GM23338 (cell line): Measurements from ENCODE around the gene FANCL. TPM values are rescaled to one million over a fixed set of nuclear protein-coding genes. Genes with fewer than 3 reads are reported as not detected.
"Not testable (repeated sequence)": the region's sequence is repeated elsewhere in the genome, so short reads cannot be mapped to it uniquely, and the experiment has no call there.

ENCODE experiments used
- ATAC-seq: fragments of 200-7000 bp; cut with Tn5 transposase; 3 replicates; pipeline ENCODE4 v1.9.1; 2020
- DNase-seq: peaks from one replicate; pipeline ENCODE4 v3.0.0-alpha.2; 2015; ENCODE audit warnings: low spot score
- H2AFZ ChIP-seq: fragments of 200-600 bp; sonication (generic); 2 replicates; pipeline ENCODE4 v1.8.0; 2016; ENCODE audit warnings: antibody characterized with exemption, mild to moderate bottlenecking, moderate library complexity
- H3F3A ChIP-seq: fragments of 200-600 bp; sonication (generic); replicated peaks from 2 replicates; pipeline ENCODE4 v1.8.0; 2017; ENCODE audit warnings: antibody characterized with exemption, mixed run types, low read depth
- H3K27ac ChIP-seq: fragments of 200-600 bp; sonication (generic); 2 replicates; pipeline ENCODE4 v1.6.1; 2016; ENCODE audit warnings: low read depth
- H3K27me3 ChIP-seq: fragments of 200-600 bp; sonication (generic); 2 replicates; pipeline ENCODE4 v1.8.0; 2016; ENCODE audit warnings: mild to moderate bottlenecking, mixed run types, moderate library complexity; ENCODE audit not compliant: insufficient read depth
- H3K36me3 ChIP-seq: fragments of 200-600 bp; sonication (generic); 2 replicates; pipeline ENCODE4 v1.8.0; 2016; ENCODE audit warnings: mild to moderate bottlenecking; ENCODE audit not compliant: insufficient read depth
- H3K4me1 ChIP-seq: fragments of 200-600 bp; sonication (generic); 2 replicates; pipeline ENCODE4 v1.8.0; 2016; ENCODE audit warnings: mild to moderate bottlenecking, moderate library complexity; ENCODE audit not compliant: insufficient read depth
- H3K4me2 ChIP-seq: fragments of 200-600 bp; sonication (generic); 2 replicates; pipeline ENCODE4 v1.7.1; 2017; ENCODE audit warnings: mixed run types
- H3K4me3 ChIP-seq: fragments of 200-600 bp; sonication (generic); 2 replicates; pipeline ENCODE4 v1.6.1; 2016; ENCODE audit warnings: mixed run types
- H3K79me2 ChIP-seq: fragments of 200-600 bp; sonication (generic); replicated peaks from 2 replicates; pipeline ENCODE4 v1.8.0; 2017; ENCODE audit warnings: mild to moderate bottlenecking; ENCODE audit not compliant: insufficient read depth
- H3K9me2 ChIP-seq: fragments of 200-600 bp; sonication (generic); 2 replicates; pipeline ENCODE4 v1.8.0; 2017; ENCODE audit not compliant: insufficient read depth
- H4K20me1 ChIP-seq: fragments of 200-600 bp; sonication (generic); replicated peaks from 2 replicates; pipeline ENCODE4 v1.8.0; 2017; ENCODE audit warnings: mild to moderate bottlenecking; ENCODE audit not compliant: insufficient read depth
- H3K27ac Mint-ChIP-seq: 2 replicates; pipeline ENCODE4 v1.8.0; 2020; ENCODE audit warnings: inconsistent platforms, mild to moderate bottlenecking, moderate library complexity, mixed read lengths
- H3K27me3 Mint-ChIP-seq: 3 replicates; pipeline ENCODE4 v1.8.0; 2022; ENCODE audit warnings: low read depth, mild to moderate bottlenecking, moderate library complexity, mixed read lengths, inconsistent platforms; ENCODE audit not compliant: insufficient read depth, poor library complexity
- H3K36me3 Mint-ChIP-seq: 3 replicates; pipeline ENCODE4 v1.8.0; 2021; ENCODE audit warnings: low read depth, mild to moderate bottlenecking, inconsistent platforms, moderate library complexity, mixed read lengths
- H3K4me1 Mint-ChIP-seq: 3 replicates; pipeline ENCODE4 v1.8.0; 2020; ENCODE audit warnings: mild to moderate bottlenecking, inconsistent platforms, mixed read lengths
- H3K4me3 Mint-ChIP-seq: 3 replicates; pipeline ENCODE4 v1.8.0; 2021; ENCODE audit warnings: moderate library complexity, mild to moderate bottlenecking, inconsistent platforms, mixed read lengths
- H3K9me3 Mint-ChIP-seq: 3 replicates; pipeline ENCODE4 v1.8.0; 2020; ENCODE audit warnings: moderate library complexity, mild to moderate bottlenecking, inconsistent platforms, mixed read lengths
- polyA plus RNA-seq: library from polyadenylated mRNA; unstranded; fragments of >200 nt; fragmentation: Nextera tagmentation; extraction: Ambion mirVana; gene quantifications from 2 replicates; pipeline ENCODE4 v1.2.1, GENCODE V29; 2016
- total RNA-seq: library from RNA; depleted of rRNA; stranded (reverse); fragments of >200 nt; shearing (Covaris generic); gene quantifications from 2 replicates; pipeline ENCODE4 v1.2.3, GENCODE V29; 2014

The FANCL gene
- total and polyA plus RNA-seq, 2 experiments from 2014 or later: 90.4 to 97.8 TPM

GRCh38 chr2:58171831-58172230 is 69.3 kb downstream of the FANCL start:
- Histone ChIP-seq H3K79me2 (peaks cover 37% of the 10 kb centered on the region), H3K4me1 (0 out of 2 replicates have a peak, but pooled peaks cover 11% of the 10 kb centered on the region), H3K4me3 (peak overlapping the region; percentile 21; the same call in 1 of the 2 replicates), H3K4me2 (peak overlapping the region; percentile 57; the same call in 1 of the 2 replicates)
- not testable (repeated sequence) for H3K27me3 Mint-ChIP-seq, H3K36me3 ChIP-seq, H3K27ac ChIP-seq, H3K27me3 ChIP-seq, H3K4me3 Mint-ChIP-seq, H2AFZ ChIP-seq, H3F3A ChIP-seq, H3K27ac Mint-ChIP-seq, H3K9me2 ChIP-seq, ATAC-seq, H4K20me1 ChIP-seq
- H3K9me3 Mint-ChIP-seq: peaks cover 37% of the 10 kb centered on the region
- DNase-seq: peak; percentile 17
- peaks cover 28% of the 10 kb centered on the region for H3K4me1 Mint-ChIP-seq
- peaks cover 73% of the 10 kb centered on the region for H3K36me3 Mint-ChIP-seq

- not testable (repeated sequence) for H3K4me2 ChIP-seq, H3K9me2 ChIP-seq, H3K27ac ChIP-seq, H3K4me3 ChIP-seq, DNase-seq, H3K36me3 ChIP-seq, H3K4me3 Mint-ChIP-seq, H3F3A ChIP-seq, H4K20me1 ChIP-seq, H3K27me3 ChIP-seq, H2AFZ ChIP-seq, ATAC-seq, H3K27me3 Mint-ChIP-seq, H3K27ac Mint-ChIP-seq
- H3K79me2 ChIP-seq: peaks cover 31% of the 10 kb centered on the region
- H3K4me1 Mint-ChIP-seq: peaks cover 28% of the 10 kb centered on the region
- peaks cover 69% of the 10 kb centered on the region for H3K36me3 Mint-ChIP-seq
- H3K4me1 ChIP-seq: 0 out of 2 replicates have a peak, but pooled peaks cover 11% of the 10 kb centered on the region
- H3K9me3 Mint-ChIP-seq: peaks cover 34% of the 10 kb centered on the region
These were observed 70.7 kb downstream of the FANCL start for GRCh38 chr2:58170334-58170933.

GRCh38 chr2:58169845-58170244 is 71.3 kb downstream of the FANCL start:
- not testable (repeated sequence) for H3K4me2 ChIP-seq, H3K4me3 Mint-ChIP-seq
- H3K36me3 Mint-ChIP-seq: peaks cover 71% of the 10 kb centered on the region

GRCh38 chr2:58168130-58168529 is 73.0 kb downstream of the FANCL start:
- H3K4me3 Mint-ChIP-seq, H3K27ac ChIP-seq, H3K27me3 Mint-ChIP-seq, H2AFZ ChIP-seq, H3K27ac Mint-ChIP-seq, H3K36me3 ChIP-seq, H4K20me1 ChIP-seq, H3K4me3 ChIP-seq, ATAC-seq, DNase-seq, H3K27me3 ChIP-seq, H3F3A ChIP-seq, H3K4me2 ChIP-seq, H3K9me2 ChIP-seq: not testable (repeated sequence)
- Histone ChIP-seq H3K4me1 (0 out of 2 replicates have a peak, but pooled peaks cover 11% of the 10 kb centered on the region), H3K79me2 (peaks cover 21% of the 10 kb centered on the region)
- peaks cover 28% of the 10 kb centered on the region for H3K4me1 Mint-ChIP-seq
- peaks cover 21% of the 10 kb centered on the region for H3K9me3 Mint-ChIP-seq
- H3K36me3 Mint-ChIP-seq: peaks cover 56% of the 10 kb centered on the region

More at GRCh38 chr2:58169845-58170244, 71.3 kb downstream of the FANCL start:
- H3K27ac ChIP-seq, H3K27me3 Mint-ChIP-seq, H3K36me3 ChIP-seq, H2AFZ ChIP-seq, ATAC-seq, H3K4me3 ChIP-seq, H3K27ac Mint-ChIP-seq, H3K9me2 ChIP-seq, H3K27me3 ChIP-seq, DNase-seq, H4K20me1 ChIP-seq, H3F3A ChIP-seq: not testable (repeated sequence)
- peaks cover 30% of the 10 kb centered on the region for H3K79me2 ChIP-seq
- H3K4me1 Mint-ChIP-seq: peaks cover 28% of the 10 kb centered on the region
- peaks cover 34% of the 10 kb centered on the region for H3K9me3 Mint-ChIP-seq
- H3K4me1 ChIP-seq: 0 out of 2 replicates have a peak, but pooled peaks cover 11% of the 10 kb centered on the region
